GM19397 (cell line): ENCODE results near the gene SMAD5.

Experiments used
- ATAC-seq: cut with Tn5 transposase; IDR thresholded peaks from one replicate; pipeline ENCODE4 v1.9.1; 2021; ENCODE audit warnings: mild to moderate bottlenecking, moderate library complexity; ENCODE audit not compliant: unreplicated experiment

Gene SMAD5

GRCh38 chr5:136194576-136194975 lies 61.9 kb downstream of the SMAD5 start:
- no peak for ATAC-seq

- no peak for ATAC-seq
Observed at GRCh38 chr5:136195971-136196820, 63.6 kb downstream of the SMAD5 start.

GRCh38 chr5:136197462-136198142 lies 65.0 kb downstream of the SMAD5 start:
- ATAC-seq: no peak

GRCh38 chr5:136198453-136198852 lies 65.8 kb downstream of the SMAD5 start:
- ATAC-seq: no peak

DNA sequence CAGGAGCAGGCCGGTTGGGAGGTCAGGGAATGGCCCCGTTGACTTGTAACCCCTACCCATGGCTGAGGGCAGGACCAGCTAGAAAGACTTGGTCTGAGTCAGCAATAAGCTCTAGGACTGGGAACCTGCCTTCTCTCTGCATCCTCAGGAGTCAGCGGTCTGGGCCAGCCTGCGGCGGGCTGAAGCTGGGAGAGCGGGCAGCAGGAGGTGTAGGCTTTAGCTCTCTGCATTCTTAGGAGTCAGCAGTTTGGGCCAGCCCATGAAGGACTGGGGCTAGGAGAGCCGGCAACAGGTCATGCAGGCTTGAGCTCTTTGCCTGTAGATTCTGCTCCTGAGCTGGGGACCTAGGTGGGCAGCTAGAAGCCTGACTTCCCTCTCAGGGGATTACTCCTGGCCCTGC lies 66.8 kb downstream of the SMAD5 start:
- no peak for ATAC-seq

GRCh38 chr5:136200130-136200529 lies 67.5 kb downstream of the SMAD5 start:
- no peak for ATAC-seq

- ATAC-seq: no peak
Observed at GRCh38 chr5:136200761-136201160, 68.1 kb downstream of the SMAD5 start.

DNA sequence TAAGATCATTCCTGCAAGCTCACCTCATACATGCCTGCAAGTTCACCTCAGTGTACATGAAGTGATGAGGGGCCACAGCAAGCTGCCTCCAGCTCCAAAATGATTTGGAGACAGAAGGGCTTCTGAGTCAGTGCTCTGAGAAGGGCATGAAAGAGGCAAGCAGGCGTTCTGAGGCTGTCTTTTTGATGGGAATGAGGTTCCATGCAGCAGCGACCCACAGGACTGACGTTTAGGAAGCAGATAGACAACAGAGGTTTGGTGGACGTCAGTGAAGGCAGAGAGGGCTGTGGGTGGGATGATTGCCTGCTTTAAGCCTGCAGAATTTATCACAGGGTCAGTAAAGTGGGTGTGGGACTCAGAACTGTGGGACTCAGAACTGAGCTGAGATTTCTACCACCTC lies 69.2 kb downstream of the SMAD5 start:
- ATAC-seq: no peak

DNA sequence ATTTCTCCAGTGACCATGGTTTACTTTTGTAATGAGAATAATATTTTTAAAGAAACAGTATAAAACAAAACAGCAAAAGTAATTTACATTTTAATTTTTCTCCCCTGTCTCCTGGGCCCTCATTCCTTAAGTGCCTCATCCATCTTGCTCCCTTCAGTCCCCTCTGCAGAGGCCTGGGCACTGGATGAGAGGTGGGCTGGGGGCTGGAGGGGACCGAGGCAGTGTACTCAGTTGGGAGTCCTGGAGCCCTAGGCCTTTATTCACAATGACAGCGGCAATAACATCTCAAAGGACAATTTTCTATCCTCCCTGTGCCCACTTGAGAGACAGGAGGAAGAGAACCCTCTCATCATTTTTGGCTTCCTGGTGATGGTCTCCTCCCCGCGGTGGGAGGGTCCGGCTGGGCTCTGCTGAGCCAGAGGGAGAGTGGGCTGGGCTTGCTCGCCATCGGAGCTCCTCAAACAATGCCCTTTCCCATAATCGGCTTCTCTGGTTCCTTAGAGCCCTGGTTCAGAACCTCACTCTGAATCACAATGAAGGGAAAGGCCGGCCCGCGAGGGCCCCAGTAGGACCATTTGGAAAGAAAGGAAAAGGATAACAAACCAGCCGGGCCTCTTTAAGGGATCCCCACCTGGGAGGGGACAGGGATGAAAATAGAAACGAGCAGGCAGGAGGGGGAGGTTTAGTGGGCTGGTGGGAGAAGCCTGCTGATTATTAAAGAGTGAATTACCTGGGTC lies 70.0 kb downstream of the SMAD5 start:
- ATAC-seq: no peak

GRCh38 chr5:136203303-136203922 lies 70.8 kb downstream of the SMAD5 start:
- ATAC-seq: no peak

- no peak for ATAC-seq
Observed at GRCh38 chr5:136205061-136205702, 72.5 kb downstream of the SMAD5 start.

- ATAC-seq: no peak
Observed at GRCh38 chr5:136205941-136206340, 73.3 kb downstream of the SMAD5 start.

GRCh38 chr5:136206361-136206760 lies 73.7 kb downstream of the SMAD5 start:
- no peak for ATAC-seq

DNA sequence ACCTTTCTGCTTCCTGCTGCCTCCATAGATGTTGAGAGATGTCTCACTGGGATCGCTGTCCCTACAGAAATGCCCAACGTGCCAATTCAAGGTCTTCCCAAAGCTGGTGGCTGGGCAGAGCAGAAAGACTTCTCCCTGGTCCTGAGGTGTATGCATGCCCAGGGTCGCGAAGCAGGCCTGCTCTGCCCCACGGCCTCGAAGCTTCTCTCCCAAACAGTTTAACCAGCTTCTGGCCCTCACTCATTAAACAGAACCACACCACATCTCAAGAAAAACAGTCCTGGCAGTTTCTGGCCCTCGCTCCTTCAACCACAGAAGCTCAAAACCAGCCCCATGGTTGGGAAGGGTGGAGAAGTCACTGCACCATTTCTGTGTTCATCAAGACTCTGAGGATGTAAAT lies 75.0 kb downstream of the SMAD5 start:
- ATAC-seq: no peak

GRCh38 chr5:136208916-136209315 lies 76.3 kb downstream of the SMAD5 start:
- ATAC-seq: no peak

GRCh38 chr5:136209346-136209910 lies 76.8 kb downstream of the SMAD5 start:
- no peak for ATAC-seq

GRCh38 chr5:136210259-136210658 lies 77.6 kb downstream of the SMAD5 start:
- ATAC-seq: no peak

DNA sequence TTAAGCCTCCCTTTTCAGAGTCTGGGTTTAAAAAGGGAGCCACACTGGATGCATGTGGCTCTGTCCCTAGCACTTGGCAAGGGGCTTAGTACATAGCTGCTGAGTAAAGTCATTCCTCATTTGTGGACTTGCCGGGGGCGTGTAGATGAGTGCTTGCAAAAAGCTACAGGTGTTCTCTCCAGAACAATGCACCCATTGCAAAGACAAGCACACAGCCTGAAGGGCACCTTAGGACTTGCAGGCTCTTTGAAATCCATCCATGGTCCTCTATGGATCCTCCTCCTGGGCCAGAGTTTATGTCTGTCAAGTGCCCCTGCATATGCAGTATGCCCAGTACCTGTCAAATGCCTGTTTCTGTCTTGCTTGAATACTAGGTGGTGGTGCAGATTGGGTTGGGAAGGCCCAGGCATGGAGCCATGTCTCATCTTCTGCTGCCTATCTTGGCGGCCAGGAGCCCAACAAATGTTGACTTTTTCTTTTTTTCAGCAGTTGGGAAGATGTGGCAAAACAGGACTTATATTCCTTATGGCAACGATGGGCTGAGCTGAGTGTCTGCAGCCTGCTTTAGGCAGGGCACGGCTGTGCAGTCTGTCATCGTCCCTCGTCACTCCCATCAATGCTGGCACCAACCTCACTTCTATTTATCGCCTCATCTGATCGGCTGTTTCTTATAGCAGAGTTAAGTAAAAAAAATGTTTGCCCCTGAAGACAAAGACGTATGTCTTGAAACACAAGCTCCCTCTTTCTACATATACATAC lies 78.8 kb downstream of the SMAD5 start:
- ATAC-seq: no peak

GRCh38 chr5:136212252-136212721 lies 79.6 kb downstream of the SMAD5 start:
- ATAC-seq: no peak
